GM21367 (cell line): ENCODE results near the gene SAMD8.

Experiments used
- ATAC-seq: cut with Tn5 transposase; IDR thresholded peaks from one replicate; pipeline ENCODE4 v1.9.1; 2021; ENCODE audit not compliant: unreplicated experiment

The SAMD8 gene

GRCh38 chr10:75111365-75111906, at the start of gene SAMD8:
Gene SAMD8 (plus strand): TSS chr10:75111656. CDS start chr10:75150529, 38,873 bp downstream.
- ATAC-seq: peak; percentile 66

DNA sequence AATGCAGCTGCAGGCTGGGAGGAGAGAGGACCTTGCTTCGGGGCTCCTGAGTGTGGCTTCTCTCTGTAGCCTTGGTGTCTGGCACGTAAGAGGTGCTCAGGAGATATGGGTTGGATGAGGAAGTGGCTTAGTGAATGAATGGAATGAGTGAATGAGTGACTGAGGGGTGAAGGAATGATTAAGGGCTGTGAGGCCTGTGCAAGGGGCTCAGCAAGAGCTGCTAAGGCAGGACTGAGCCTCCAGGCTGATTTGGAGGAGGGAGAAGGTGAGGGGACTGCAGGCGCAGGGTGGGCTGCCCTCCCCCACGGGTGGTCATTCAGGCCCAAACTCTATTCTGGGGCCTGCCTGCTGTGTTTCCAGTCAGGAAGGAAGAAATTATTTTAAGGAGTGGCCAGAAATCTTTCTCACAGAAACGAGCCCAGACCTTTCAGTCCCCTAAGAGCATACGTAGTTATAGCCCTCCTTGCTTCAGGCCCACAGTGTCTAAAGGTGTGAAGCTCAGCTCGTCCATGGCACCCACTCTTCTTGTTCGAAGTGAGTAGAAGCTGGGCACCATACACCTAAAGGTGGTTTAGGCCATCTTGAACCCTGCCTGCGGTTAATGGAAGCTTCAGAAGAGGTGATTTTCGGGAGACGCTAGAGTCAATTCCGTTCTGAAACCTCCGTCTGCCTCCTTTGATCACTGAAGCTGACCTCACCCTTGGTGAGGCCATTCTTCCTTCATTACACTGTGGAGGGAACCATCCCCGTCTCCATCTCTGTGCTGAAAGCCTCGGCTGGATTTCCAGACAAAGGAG, 49.5 kb upstream of the SAMD8 start:
- no peak for ATAC-seq

GRCh38 chr10:75062506-75063299, 48.8 kb upstream of the SAMD8 start:
- no peak for ATAC-seq

- ATAC-seq: no peak
Observed at GRCh38 chr10:75063461-75064230, 47.8 kb upstream of the SAMD8 start.

DNA sequence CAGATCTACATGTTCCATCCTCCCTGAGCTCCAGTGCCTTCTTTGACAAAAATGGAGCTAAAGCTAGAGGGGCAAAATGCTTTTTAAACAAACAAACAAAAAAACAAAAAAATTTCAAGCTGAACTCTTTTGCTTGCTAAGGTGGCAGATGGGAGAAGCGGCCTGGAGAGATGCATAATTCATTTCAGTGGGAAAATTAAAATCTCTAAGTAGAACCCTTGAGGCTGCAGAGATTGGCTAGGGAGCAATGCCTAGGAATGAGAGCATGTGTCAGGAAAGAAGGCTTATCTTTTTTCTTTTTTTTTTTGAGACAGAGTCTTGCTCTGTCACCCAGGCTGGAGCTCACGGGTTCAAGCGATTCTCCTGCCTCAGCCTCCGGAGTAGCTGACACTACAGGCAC, 46.4 kb upstream of the SAMD8 start:
- no peak for ATAC-seq

DNA sequence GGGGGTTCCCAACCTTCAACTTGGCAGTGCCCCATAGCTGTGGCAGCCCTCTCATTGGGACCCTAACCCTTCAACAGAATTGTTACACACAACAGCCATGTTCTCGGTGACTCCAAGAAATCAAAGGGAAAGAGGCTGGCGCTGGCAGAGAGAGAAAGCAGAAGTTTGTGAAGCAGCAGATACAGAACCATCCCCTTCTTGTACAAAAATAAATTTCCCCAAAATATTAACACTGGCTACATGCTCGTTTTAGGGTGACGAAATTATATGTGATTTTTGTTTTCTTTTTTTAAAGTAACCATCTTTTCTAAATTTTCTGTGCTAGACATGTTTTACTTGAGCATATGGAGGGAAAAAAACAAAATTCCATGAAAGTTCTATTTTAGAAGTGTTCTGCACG, 45.2 kb upstream of the SAMD8 start:
- no peak for ATAC-seq

GRCh38 chr10:75067272-75067671, 44.2 kb upstream of the SAMD8 start:
- no peak for ATAC-seq

DNA sequence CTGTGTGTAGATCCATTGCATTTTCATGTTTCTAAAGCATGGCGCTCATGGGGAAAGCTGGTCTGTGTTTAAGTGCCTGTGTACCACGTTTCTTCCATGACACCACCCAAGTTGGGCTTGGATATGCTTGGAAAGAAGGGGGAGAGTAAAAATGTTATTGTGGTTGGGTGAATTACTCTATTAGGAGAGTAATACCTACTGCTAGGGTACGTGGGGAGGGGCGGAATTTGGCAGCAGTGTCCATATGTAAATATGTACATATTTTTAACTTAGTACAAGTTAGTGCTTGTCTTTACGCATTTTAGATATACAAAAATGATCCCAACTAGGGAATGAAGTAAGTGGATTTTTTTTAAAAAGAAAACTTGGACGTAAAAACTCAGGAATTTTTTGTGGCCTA, 42.9 kb upstream of the SAMD8 start:
- ATAC-seq: no peak

- ATAC-seq: no peak
Observed at GRCh38 chr10:75070476-75070875, 41.0 kb upstream of the SAMD8 start.

DNA sequence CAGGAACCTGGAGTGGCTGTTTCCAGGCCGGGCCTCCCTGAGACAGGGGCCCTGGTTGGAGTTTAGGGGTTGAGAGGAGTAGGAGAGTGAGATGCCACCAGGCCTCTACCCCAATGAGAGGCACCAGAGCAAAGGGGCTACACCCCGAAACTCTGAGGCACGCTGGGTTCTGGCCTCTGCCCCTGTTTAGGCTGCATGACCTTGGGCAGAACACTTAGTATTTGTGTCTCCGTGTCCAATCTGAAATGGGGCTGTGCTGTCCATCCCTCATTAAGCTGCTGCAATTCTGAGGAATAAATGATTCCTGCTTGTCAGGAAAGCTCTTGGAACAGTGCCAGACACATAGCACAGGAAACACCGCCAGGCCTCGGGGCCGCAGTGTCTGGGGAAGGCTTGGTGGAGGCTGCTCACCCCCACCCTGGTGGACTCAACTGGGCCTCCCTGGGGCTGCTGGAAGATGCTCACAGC, 40.5 kb upstream of the SAMD8 start:
- ATAC-seq: no peak

- ATAC-seq: no peak
Observed at GRCh38 chr10:75071756-75072155, 39.7 kb upstream of the SAMD8 start.

- ATAC-seq: no peak
Observed at GRCh38 chr10:75072727-75073126, 38.7 kb upstream of the SAMD8 start.

DNA sequence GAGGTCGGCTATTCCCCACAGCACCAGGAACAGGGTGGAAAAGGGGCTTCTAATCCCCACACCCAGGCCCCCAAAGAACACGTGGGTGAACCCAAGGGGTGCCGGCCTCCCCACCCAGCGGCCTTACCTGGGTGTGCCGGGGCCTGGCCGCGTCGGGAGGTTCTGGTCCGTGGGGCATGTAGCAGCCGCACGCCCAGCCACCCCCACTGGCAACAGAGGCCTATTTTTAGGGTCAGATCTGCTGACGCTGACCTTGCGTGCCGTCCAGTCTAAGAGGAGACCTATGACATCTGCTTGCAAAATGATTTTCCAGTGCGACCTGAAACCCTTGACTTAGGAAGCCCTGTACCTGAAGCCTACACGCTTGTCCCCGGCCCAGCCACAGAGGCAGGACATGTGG, 38.0 kb upstream of the SAMD8 start:
- ATAC-seq: no peak

- ATAC-seq: no peak
Observed at GRCh38 chr10:75074711-75075445, 36.6 kb upstream of the SAMD8 start.

- ATAC-seq: no peak
Observed at GRCh38 chr10:75076348-75076747, 35.1 kb upstream of the SAMD8 start.

DNA sequence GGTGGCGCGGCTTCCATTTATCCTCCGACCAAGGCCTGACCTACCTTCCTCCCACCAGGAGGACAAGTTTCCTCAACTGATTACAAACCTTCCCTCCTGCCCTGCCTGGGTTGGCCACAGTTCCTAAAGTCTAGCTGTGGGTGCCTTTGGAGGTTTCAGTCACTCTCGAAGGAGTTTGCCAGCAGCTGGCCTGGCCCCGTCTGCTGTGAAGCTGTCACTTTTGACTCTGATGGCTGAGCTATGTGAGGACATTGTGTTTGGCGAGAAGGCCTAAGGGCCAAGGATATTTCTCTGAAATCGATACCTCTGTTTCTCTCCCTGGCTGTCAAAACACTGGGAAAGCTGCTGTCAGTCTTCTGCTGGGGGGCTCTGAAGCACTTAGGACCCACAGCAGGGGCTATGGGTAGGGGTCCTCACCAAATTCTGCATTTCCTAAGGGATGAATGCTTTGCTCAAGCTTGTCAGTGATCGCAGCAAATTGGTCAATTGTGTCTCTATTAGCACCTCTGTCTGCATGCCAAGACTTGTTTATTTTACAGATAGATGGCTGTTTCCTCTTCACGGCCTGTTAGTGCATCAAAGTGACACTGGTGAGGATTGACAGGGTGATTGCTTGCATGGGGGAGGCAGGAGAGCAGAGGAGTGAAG, 31.9 kb upstream of the SAMD8 start:
- no peak for ATAC-seq

DNA sequence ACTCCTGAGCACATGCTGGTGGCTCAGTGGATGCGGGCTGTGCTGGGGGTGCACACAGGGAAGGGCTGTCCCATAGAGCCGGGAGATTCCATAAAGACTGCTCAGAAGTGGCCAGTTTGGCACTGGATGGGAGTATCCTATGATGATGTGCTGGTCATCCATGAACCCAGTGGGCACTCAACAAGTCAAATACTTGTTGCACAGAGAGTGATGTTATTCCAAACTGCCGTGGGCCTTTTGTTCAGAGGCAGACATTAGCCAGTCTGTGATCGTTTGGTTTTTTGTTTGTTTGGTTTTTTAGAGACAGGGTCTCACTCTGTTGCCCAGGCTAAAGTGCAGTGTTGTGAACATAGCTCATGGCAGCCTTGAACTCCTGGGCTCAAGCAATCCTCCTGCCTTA, 30.9 kb upstream of the SAMD8 start:
- no peak for ATAC-seq

GRCh38 chr10:75081379-75081778, 30.1 kb upstream of the SAMD8 start:
- ATAC-seq: no peak

DNA sequence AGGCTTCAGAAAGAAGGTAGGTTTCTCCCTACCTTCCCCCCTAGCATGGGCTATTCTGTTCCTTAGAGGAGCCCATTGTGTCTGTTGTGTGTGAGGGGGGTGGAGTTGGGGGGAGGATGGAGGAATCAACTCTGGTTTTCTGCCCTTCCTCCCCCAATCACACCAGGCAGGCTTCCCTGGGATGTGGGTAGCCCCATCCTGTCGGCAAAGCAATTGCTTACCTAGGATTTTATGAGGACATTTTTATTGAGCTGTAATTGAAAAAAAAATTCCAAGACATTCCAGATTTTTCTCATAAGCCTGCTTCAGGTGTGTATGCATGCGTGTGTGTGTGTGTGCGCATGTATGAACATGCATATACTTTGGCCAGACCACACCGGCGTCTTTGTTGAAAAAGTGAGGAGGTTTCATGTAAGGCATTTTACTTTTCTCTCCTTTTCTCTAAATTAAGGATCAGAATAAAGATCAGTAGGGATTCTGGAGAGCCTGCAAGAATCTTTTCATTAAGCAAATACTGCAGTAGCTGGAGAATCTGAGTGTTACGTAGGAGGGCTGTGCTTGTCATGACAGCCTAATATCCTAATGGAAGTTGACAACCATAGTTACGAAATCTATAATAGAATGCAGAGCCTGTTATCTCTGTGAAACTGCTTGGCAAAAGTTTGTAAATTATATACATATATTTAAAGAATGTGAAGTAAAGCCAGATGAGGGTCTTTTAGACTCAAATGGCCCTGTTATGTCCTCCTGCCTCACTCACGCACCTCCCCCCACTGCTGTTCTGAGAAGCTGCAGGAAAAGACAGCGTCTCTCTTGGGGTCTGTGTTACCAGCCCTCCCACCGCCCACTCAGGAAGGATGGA, 27.3 kb upstream of the SAMD8 start:
- no peak for ATAC-seq
